OCI-LY7 (cell line): ENCODE data around the gene CD46. TPM values are rescaled to one million over a fixed set of nuclear protein-coding genes. Genes with fewer than 3 reads are reported as not detected.
A peak's percentile ranks its signal among the peaks of the same experiment; 100 is the strongest.

Source experiments
- BruUV-seq: library from RNA; stranded (reverse); fragments of 400-500 nt; replicated peaks from 2 replicates; lab custom pipeline; 2021; lab: Mats Ljungman, UMichigan
- CTCF ChIA-PET: fragments of 300-600 bp; sonication (Branson Sonifier 250); formaldehyde crosslinking; loops from one replicate; lab custom pipeline; 2022; ENCODE audit warnings: antibody characterized with exemption; ENCODE audit not compliant: unreplicated experiment; lab: Charles Lee
- POLR2A ChIA-PET: fragments of 300-600 bp; sonication (Branson Sonifier 250); formaldehyde crosslinking; loops from one replicate; lab custom pipeline; 2022; ENCODE audit warnings: antibody characterized with exemption; lab: Charles Lee
- DNase-seq: peaks from one replicate; pipeline ENCODE4 v3.0.0-alpha.2; 2015; ENCODE audit warnings: low spot score
- H2AFZ ChIP-seq: fragments of 200-600 bp; sonication (generic), shearing (Covaris generic); 2 replicates; pipeline ENCODE4 v1.6.1; 2014; ENCODE audit warnings: mild to moderate bottlenecking, antibody characterized with exemption, low read length, moderate library complexity
- H3K27ac ChIP-seq: fragments of 200-600 bp; sonication (generic); 2 replicates; pipeline ENCODE4 v1.5.1; 2014; ENCODE audit warnings: mixed run types, low read depth, mild to moderate bottlenecking, moderate library complexity, low read length, inconsistent platforms; ENCODE audit not compliant: poor library complexity, severe bottlenecking
- H3K36me3 ChIP-seq: fragments of 200-600 bp; sonication (generic); 2 replicates; pipeline ENCODE4 v1.6.1; 2014; ENCODE audit warnings: mild to moderate bottlenecking, antibody characterized with exemption, low read length, moderate library complexity, mixed read lengths; ENCODE audit not compliant: insufficient read depth
- H3K4me1 ChIP-seq: fragments of 200-600 bp; sonication (generic); 2 replicates; pipeline ENCODE4 v1.5.1; 2014; ENCODE audit warnings: mild to moderate bottlenecking, low read length; ENCODE audit not compliant: insufficient read depth, poor library complexity, severe bottlenecking
- H3K4me2 ChIP-seq: fragments of 200-600 bp; sonication (generic); 2 replicates; pipeline ENCODE4 v1.6.1; 2014; ENCODE audit warnings: mild to moderate bottlenecking, low read length
- H3K4me3 ChIP-seq: fragments of 200-600 bp; sonication (generic); 2 replicates; pipeline ENCODE4 v1.5.1; 2014; ENCODE audit warnings: mild to moderate bottlenecking, low read depth, low read length; ENCODE audit not compliant: poor library complexity, severe bottlenecking
- H3K79me2 ChIP-seq: fragments of 200-600 bp; sonication (generic); 2 replicates; pipeline ENCODE4 v1.6.1; 2016; ENCODE audit warnings: low read depth, mild to moderate bottlenecking, low read length, moderate library complexity, mixed read lengths; ENCODE audit not compliant: insufficient read depth
- H3K9me2 ChIP-seq: fragments of 200-600 bp; sonication (generic); 2 replicates; pipeline ENCODE4 v1.6.1; 2016; ENCODE audit warnings: mild to moderate bottlenecking, low read length, mixed read lengths; ENCODE audit not compliant: insufficient read depth
- H3K9me3 ChIP-seq: fragments of 200-600 bp; sonication (generic); 2 replicates; pipeline ENCODE4 v1.6.1; 2014; ENCODE audit warnings: mild to moderate bottlenecking, mixed run types, low read length, mixed read lengths
- H4K20me1 ChIP-seq: fragments of 200-600 bp; sonication (generic); 2 replicates; pipeline ENCODE4 v1.6.1; 2014; ENCODE audit warnings: mild to moderate bottlenecking, antibody characterized with exemption, low read length, moderate library complexity, mixed read lengths; ENCODE audit not compliant: insufficient read depth
- EZH2phosphoT487 ChIP-seq: fragments of 200-600 bp; sonication (generic); IDR thresholded peaks from 2 replicates; pipeline ENCODE4 v1.6.1; 2018; ENCODE audit warnings: low read depth, borderline replicate concordance, mild to moderate bottlenecking, mixed run types, antibody characterized with exemption, low read length, moderate library complexity, mixed read lengths
- intact Hi-C: fragments of 100-400 bp; cut with micrococcal nuclease; formaldehyde crosslinking; loops from one replicate; pipeline ENCODE4 v1.10.0; 2022; ENCODE audit not compliant: unreplicated experiment
- total RNA-seq, 2 experiments: library from RNA; depleted of rRNA in 1 of 2; stranded (reverse); fragments of >200 nt in 1 of 2; shearing (Covaris generic) in 1 of 2; gene quantifications; 2 replicates each; pipeline ENCODE4 v1.2.3, GENCODE V29; 2014 to 2022
- TF ChIP-seq, protein P1 (sequence below): fragments of 200-600 bp; sonication (generic); conservative IDR thresholded peaks from 2 replicates; pipeline ENCODE4 v1.5.1; 2014; ENCODE audit warnings: mild to moderate bottlenecking, antibody characterized with exemption, low read length, moderate library complexity, mixed read lengths

Gene CD46
- total RNA-seq, 2 experiments from 2014 or later: 83.2 to 83.8 TPM

DNA sequence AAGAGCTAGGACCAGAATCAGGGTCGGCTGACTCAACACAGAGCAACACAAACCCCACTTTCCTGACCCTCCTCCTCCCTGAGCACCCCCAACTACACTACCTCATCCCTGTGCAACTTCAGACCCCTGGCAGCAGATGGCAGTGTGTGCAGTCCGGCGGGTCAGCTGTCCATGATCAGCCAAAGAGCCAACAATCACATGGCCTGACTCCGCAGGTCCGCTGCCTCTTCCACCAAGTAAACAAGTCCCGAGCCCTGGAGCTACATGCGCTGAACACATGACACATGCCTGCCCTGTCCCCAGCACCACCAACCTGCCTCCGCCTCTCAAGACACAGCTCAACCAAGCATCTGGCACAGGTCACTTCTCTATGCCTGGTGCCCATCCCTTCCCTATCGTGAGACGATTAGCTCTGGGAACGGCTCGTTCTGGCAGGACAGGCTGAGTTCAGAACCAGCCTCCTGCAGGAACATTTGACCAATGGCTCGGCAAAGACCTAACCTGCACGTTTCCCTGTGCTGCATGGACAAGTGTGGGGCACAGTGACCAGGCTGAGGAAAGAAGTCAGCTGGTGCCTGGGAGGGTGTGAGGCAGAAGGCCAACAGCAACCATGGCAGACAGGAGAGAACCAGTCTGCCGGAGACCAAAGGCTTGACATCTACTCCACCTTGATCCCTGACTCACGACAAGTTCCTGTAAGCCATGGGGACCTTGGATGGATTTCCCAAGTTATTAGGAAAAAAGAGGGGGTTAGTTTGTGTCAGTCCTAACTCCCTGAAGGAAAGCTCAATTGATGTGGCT, 60.3 kb downstream of the CD46 start:
- no peak for TF ChIP-seq EZH2phosphoT487
- TF ChIP-seq, protein P1, sequence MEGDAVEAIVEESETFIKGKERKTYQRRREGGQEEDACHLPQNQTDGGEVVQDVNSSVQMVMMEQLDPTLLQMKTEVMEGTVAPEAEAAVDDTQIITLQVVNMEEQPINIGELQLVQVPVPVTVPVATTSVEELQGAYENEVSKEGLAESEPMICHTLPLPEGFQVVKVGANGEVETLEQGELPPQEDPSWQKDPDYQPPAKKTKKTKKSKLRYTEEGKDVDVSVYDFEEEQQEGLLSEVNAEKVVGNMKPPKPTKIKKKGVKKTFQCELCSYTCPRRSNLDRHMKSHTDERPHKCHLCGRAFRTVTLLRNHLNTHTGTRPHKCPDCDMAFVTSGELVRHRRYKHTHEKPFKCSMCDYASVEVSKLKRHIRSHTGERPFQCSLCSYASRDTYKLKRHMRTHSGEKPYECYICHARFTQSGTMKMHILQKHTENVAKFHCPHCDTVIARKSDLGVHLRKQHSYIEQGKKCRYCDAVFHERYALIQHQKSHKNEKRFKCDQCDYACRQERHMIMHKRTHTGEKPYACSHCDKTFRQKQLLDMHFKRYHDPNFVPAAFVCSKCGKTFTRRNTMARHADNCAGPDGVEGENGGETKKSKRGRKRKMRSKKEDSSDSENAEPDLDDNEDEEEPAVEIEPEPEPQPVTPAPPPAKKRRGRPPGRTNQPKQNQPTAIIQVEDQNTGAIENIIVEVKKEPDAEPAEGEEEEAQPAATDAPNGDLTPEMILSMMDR: peak; percentile 69
- H3K4me3 ChIP-seq: no peak overlapping the region
- no TSS peak for BruUV-seq
- H3K4me2 ChIP-seq: no peak overlapping the region
- CTCF ChIA-PET: interaction anchor here (0.7 to 1.4 kb wide), 6 partner anchors 10 to 64 kb away, joined by 3 to 5 read pairs (median 4); no protein-coding TSS in a partner anchor
- DNase-seq: no peak
- peaks cover 35% of the 10 kb centered on the region for H3K36me3 ChIP-seq
- no peak overlapping the region for H2AFZ ChIP-seq
- H3K9me3 ChIP-seq: no peaks in the 10 kb centered on the region
- peaks cover 13% of the 10 kb centered on the region for H3K4me1 ChIP-seq
- no peaks in the 10 kb centered on the region for H4K20me1 ChIP-seq
- intact Hi-C loops: loop anchor here (1.0 to 5.0 kb wide), 2 partner anchors 57 to 150 kb away; no protein-coding TSS in a partner anchor
- no peaks in the 10 kb centered on the region for H3K9me2 ChIP-seq
- POLR2A ChIA-PET: interaction anchor here (0.7 to 1.4 kb wide), 4 partner anchors 11 to 60 kb away, joined by 3 to 8 read pairs (median 3); no protein-coding TSS in a partner anchor
- no peak overlapping the region for H3K27ac ChIP-seq
- no peaks in the 10 kb centered on the region for H3K79me2 ChIP-seq

DNA sequence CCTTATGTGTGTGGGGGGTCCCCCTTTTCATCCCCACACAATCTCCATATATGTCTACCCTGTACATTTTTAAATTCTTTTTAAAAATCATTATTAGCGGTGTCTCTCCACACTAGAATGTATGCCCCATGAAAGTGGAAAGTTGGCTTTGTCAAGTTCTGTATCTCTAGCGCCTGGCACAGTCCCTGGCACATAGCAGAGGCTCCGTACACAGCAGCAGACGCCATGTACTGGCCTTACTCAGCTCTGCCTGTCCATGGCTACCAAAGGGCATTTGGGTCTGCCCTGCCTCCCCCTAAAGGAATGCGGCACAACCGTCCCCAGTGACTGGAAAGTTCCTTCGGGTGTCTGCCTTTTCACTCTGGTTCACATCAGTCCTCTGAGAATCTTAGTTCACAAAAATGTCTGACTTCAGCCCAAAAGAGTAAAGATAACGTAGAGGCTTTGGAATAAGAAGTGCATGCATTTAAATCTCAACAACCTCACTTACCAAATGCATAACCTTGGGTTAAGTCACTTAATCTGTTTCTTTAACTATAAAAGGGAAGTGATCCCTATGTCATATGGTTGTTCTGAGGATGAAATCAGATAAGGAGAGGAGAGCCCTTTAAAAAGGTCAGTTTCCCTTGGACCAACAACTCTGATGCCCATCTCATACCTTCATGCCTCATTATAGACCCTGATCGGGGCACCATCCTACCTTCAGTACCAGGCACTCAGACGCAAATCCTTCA, 61.1 kb downstream of the CD46 start:
- Histone ChIP-seq H3K4me2 (no peak overlapping the region), H3K4me1 (peaks cover 4% of the 10 kb centered on the region), H3K79me2 (no peaks in the 10 kb centered on the region), H3K9me2 (no peaks in the 10 kb centered on the region), H3K4me3 (no peak overlapping the region), H3K27ac (no peak overlapping the region), H2AFZ (no peak overlapping the region), H3K9me3 (no peaks in the 10 kb centered on the region), H3K36me3 (peaks cover 33% of the 10 kb centered on the region), H4K20me1 (no peaks in the 10 kb centered on the region)
- POLR2A ChIA-PET: interaction anchor here (0.7 to 1.4 kb wide), 2 partner anchors 10 to 59 kb away, joined by 3 to 8 read pairs; no protein-coding TSS in a partner anchor
- intact Hi-C loops: loop anchor here (1.0 to 5.0 kb wide), 2 partner anchors 56 to 149 kb away; no protein-coding TSS in a partner anchor
- CTCF ChIA-PET: interaction anchor here (1.1 to 1.4 kb wide), 2 partner anchors 9 to 58 kb away, joined by 4 to 5 read pairs; no protein-coding TSS in a partner anchor
- no peak for DNase-seq
- TF ChIP-seq EZH2phosphoT487: no peak
- TF ChIP-seq, protein P1: no peak
- BruUV-seq: no TSS peak
